GM12878 (cell line): ENCODE results near the gene PTPRD.

ENCODE experiments used
- ATF3 ChIP-seq: IDR thresholded peaks from 2 replicates; pipeline ENCODE4 v1.6.1; 2011; ENCODE audit warnings: low read depth, mild to moderate bottlenecking, low read length, moderate library complexity, borderline replicate concordance; ENCODE audit errors: extremely low read depth
- CTCF ChIP-seq, 3 experiments: IDR thresholded peaks in 2 of 3; conservative IDR thresholded peaks in 1 of 3; 2 replicates each; pipeline ENCODE4 v1.5.1; 2011; ENCODE audit warnings: low read depth in 3 of 3, low read length in 3 of 3, mild to moderate bottlenecking in 3 of 3, control low read depth in 2 of 3, moderate library complexity in 2 of 3, inconsistent platforms in 1 of 3, mixed read lengths in 1 of 3; ENCODE audit not compliant: control insufficient read depth in 2 of 3, insufficient read depth in 1 of 3; ENCODE audit errors: extremely low read depth in 1 of 3
- EP300 ChIP-seq, 2 experiments: fragments of 150-350 bp in 1 of 2; IDR thresholded peaks; 2 replicates each; pipeline ENCODE4 v1.6.1; 2011 to 2012; ENCODE audit warnings: low read depth in 2 of 2, low read length in 2 of 2, borderline replicate concordance in 1 of 2, improper control_type of control experiment in 1 of 2, inconsistent platforms in 1 of 2; ENCODE audit not compliant: control insufficient read depth in 1 of 2
- MAX ChIP-seq: IDR thresholded peaks from 2 replicates; pipeline ENCODE4 v1.6.1; 2012; ENCODE audit warnings: low read depth, low read length, improper control_type of control experiment
- STAT3 ChIP-seq: IDR thresholded peaks from 2 replicates; pipeline ENCODE4 v1.6.1; 2011; ENCODE audit warnings: low read depth, low read length, improper control_type of control experiment

GRCh38 chr9:8494571-8494970 is 2118.2 kb downstream of the PTPRD start:
- no peak for TF ChIP-seq ATF3
- no peak for TF ChIP-seq CTCF (IDR thresholded peaks at IDR 0.05 in 2 of 3, conservative IDR thresholded peaks at IDR 0.05 in 1 of 3; ENCODE audit: control insufficient read depth in 2 of 3, extremely low read depth in 1 of 3, insufficient read depth in 1 of 3, low read depth in 3 of 3, low read length in 3 of 3)
- no peak for TF ChIP-seq STAT3
- TF ChIP-seq EP300 (IDR thresholded peaks at IDR 0.05; ENCODE audit: borderline replicate concordance in 1 of 2, control insufficient read depth in 1 of 2, low read depth in 2 of 2, low read length in 2 of 2): no peak
- TF ChIP-seq MAX: no peak
